ENCODE measurements around the gene EFCAB9. TPM values are rescaled to one million over a fixed set of nuclear protein-coding genes. Genes with fewer than 3 reads are reported as not detected.
"Not testable (repeated sequence)": the region's sequence is repeated elsewhere in the genome, so short reads cannot be mapped to it uniquely, and the experiment has no call there.

Gene EFCAB9
- total and polyA plus RNA-seq, 2 of the 13 experiments (the other 11 are each of a cell fraction or from before 2014, with no cell fraction given): not detected

DNA sequence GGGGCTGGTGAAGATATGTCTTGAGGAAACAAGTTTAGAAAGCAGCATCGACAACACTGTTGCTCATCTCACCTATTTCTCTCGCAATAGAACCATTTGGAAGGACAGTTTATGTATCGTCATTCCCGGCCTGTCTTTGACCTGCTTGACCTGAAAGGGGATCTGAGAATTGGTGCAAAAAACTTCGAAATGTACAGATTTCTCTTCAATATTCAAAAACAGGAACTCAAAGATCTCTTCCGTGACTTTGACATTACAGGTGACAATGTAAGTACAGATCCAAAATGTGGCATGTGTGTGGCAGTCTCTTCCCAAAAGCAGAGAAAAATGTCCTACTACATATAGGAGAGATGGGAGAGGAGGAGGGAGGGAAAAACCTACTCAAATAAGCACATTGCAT lies 6.5 kb downstream of the EFCAB9 start (continued):
- TF ChIP-seq, protein P1, sequence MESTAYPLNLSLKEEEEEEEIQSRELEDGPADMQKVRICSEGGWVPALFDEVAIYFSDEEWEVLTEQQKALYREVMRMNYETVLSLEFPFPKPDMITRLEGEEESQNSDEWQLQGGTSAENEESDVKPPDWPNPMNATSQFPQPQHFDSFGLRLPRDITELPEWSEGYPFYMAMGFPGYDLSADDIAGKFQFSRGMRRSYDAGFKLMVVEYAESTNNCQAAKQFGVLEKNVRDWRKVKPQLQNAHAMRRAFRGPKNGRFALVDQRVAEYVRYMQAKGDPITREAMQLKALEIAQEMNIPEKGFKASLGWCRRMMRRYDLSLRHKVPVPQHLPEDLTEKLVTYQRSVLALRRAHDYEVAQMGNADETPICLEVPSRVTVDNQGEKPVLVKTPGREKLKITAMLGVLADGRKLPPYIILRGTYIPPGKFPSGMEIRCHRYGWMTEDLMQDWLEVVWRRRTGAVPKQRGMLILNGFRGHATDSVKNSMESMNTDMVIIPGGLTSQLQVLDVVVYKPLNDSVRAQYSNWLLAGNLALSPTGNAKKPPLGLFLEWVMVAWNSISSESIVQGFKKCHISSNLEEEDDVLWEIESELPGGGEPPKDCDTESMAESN (CRISPR knock-in tag; conservative IDR thresholded peaks at IDR 0.05): no peak

DNA sequence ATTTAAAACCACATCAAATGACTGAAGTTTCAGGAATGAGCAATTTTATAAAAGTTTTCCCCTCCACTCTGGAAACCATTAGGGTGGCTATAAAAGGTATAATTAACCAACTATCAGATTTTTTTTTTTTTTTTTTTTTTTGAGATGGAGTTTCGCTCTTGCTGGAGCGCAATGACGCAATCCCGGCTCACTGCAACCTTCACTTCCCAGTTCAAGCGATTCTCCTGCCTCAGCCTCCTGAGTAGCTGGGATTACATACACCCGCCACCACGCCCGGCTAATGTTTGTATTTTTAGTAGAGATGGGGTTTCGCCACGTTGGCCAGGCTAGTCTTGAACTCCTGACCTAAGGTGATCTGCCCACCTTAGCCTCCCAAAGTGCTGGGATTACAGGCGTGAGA lies 12.0 kb downstream of the EFCAB9 start:
- H3K9ac ChIP-seq (ENCODE audit: insufficient read depth, low read depth, low read length); CTCF ChIA-PET (ENCODE audit: low intra/inter-chr PET ratio, low total read pairs); POLR2A ChIA-PET; H3K4me2 ChIP-seq (ENCODE audit: low read depth, low read length); DNase-seq (ENCODE audit: low spot score); H3K79me2 ChIP-seq (ENCODE audit: insufficient read depth, low read length); H3K27me3 ChIP-seq (ENCODE audit: control insufficient read depth in 1 of 2, insufficient read depth in 2 of 2, low read length in 2 of 2); H3K27ac ChIP-seq (ENCODE audit: extremely low read length, insufficient read depth, low read length); H2AFZ ChIP-seq (ENCODE audit: low read length); in situ Hi-C loops (cut with HindIII; ENCODE audit: extremely low pct_ligation_motif_present, low pct_unique_long_range_greater_than_20kb); BruUV-seq (replicated peaks); H3K4me3 ChIP-seq (replicated peaks in 1 of 3; ENCODE audit: insufficient read depth in 1 of 3, low read depth in 2 of 3, low read length in 3 of 3); ATAC-seq; H3K9me3 ChIP-seq (ENCODE audit: low read length); FAIRE-seq; H4K20me1 ChIP-seq (ENCODE audit: insufficient read depth, low read length); H3K4me1 ChIP-seq (ENCODE audit: insufficient read depth, low read length): not testable (repeated sequence)
- WGBS (ENCODE audit: low lambda C conversion rate): 95% methylated on average over 11 of the region's 11 CpGs
- intact Hi-C loops (cut with micrococcal nuclease; ENCODE audit: unreplicated experiment): loop anchor here (5.0 kb wide), 1 partner anchor 76 kb away; the partner anchor contains the start of gene UBTD2
- H3K36me3 ChIP-seq (replicated peaks in 1 of 2; ENCODE audit: control insufficient read depth in 1 of 2, insufficient read depth in 2 of 2, low read length in 2 of 2): peaks cover 0 to 13% of the 10 kb centered on the region in 2 experiments; a peak in 1 of 5 replicates

DNA sequence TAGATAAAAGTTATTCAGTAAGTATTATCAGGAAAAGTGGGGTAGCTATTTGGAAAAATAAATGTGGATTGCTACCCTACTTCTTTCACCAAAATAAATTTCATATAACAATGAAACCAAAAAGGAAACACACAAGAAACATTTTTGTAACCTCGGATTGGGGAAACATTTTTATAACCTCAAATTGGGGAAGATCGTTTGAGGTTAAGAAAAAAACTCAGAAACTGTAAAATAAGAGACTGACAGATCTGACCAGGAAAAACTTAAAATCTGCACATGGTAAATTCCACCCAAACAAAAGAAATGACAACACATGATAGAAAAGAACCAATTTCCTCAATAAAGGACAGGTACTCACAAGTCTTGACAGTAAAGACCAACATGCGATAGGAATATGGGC lies 13.5 kb downstream of the EFCAB9 start:
- H3K36me3 ChIP-seq (replicated peaks in 1 of 2; ENCODE audit: control insufficient read depth in 1 of 2, insufficient read depth in 2 of 2, low read length in 2 of 2): peaks cover 2 to 22% of the 10 kb centered on the region in 2 experiments
- TF ChIP-seq, protein P2, sequence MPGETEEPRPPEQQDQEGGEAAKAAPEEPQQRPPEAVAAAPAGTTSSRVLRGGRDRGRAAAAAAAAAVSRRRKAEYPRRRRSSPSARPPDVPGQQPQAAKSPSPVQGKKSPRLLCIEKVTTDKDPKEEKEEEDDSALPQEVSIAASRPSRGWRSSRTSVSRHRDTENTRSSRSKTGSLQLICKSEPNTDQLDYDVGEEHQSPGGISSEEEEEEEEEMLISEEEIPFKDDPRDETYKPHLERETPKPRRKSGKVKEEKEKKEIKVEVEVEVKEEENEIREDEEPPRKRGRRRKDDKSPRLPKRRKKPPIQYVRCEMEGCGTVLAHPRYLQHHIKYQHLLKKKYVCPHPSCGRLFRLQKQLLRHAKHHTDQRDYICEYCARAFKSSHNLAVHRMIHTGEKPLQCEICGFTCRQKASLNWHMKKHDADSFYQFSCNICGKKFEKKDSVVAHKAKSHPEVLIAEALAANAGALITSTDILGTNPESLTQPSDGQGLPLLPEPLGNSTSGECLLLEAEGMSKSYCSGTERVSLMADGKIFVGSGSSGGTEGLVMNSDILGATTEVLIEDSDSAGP (CRISPR knock-in tag; IDR thresholded peaks at IDR 0.05; ENCODE audit: borderline replicate concordance): no peak
- TF ChIP-seq TSC22D2 (CRISPR knock-in tag; IDR thresholded peaks at IDR 0.05; ENCODE audit: borderline replicate concordance) (no peak), ZFP36L1 (CRISPR knock-in tag; IDR thresholded peaks at IDR 0.05) (no peak), ZNF230 (CRISPR knock-in tag; IDR thresholded peaks at IDR 0.05) (no peak), JUNB (CRISPR knock-in tag; IDR thresholded peaks at IDR 0.05; ENCODE audit: borderline replicate concordance) (no peak), ZNF546 (CRISPR knock-in tag; conservative IDR thresholded peaks at IDR 0.05) (no peak), KLF6 (CRISPR knock-in tag; IDR thresholded peaks at IDR 0.05) (no peak)
- no peak overlapping the region for H2AFZ ChIP-seq (ENCODE audit: low read length)
- H3K4me3 ChIP-seq (replicated peaks in 1 of 3; ENCODE audit: insufficient read depth in 1 of 3, low read depth in 2 of 3, low read length in 3 of 3): no peak overlapping the region
- BruUV-seq (replicated peaks): no TSS peak
- intact Hi-C loops (cut with micrococcal nuclease; ENCODE audit: unreplicated experiment) (loop anchor here (5.0 kb wide), 1 partner anchor 75 kb away; the partner anchor contains the start of gene UBTD2), in situ Hi-C loops (cut with HindIII; ENCODE audit: extremely low pct_ligation_motif_present, low pct_unique_long_range_greater_than_20kb) (no loop called here)
- H3K4me1 ChIP-seq (ENCODE audit: insufficient read depth, low read length): no peaks in the 10 kb centered on the region
- H3K27me3 ChIP-seq (ENCODE audit: control insufficient read depth in 1 of 2, insufficient read depth in 2 of 2, low read length in 2 of 2): no peaks in the 10 kb centered on the region
- no peak overlapping the region for H3K9ac ChIP-seq (ENCODE audit: insufficient read depth, low read depth, low read length)
- H3K4me2 ChIP-seq (ENCODE audit: low read depth, low read length): no peak overlapping the region
- no peaks in the 10 kb centered on the region for H3K9me3 ChIP-seq (ENCODE audit: low read length)
- WGBS (ENCODE audit: low lambda C conversion rate): 81% methylated on average over 3 of the region's 3 CpGs
- ChIA-PET POLR2A (no interaction called here), CTCF (ENCODE audit: low intra/inter-chr PET ratio, low total read pairs) (no interaction called here)
- FAIRE-seq (no peak), ATAC-seq (no peak), DNase-seq (ENCODE audit: low spot score) (no peak)
- H3K79me2 ChIP-seq (ENCODE audit: insufficient read depth, low read length): no peaks in the 10 kb centered on the region
- no peaks in the 10 kb centered on the region for H4K20me1 ChIP-seq (ENCODE audit: insufficient read depth, low read length)
- H3K27ac ChIP-seq (ENCODE audit: extremely low read length, insufficient read depth, low read length): no peak overlapping the region
